GM23338 (cell line): ENCODE measurements around the gene YES1. TPM values are rescaled to one million over a fixed set of nuclear protein-coding genes. Genes with fewer than 3 reads are reported as not detected.

ENCODE experiments used
- ATAC-seq: fragments of 200-7000 bp; cut with Tn5 transposase; 3 replicates; pipeline ENCODE4 v1.9.1; 2020
- DNase-seq: peaks from one replicate; pipeline ENCODE4 v3.0.0-alpha.2; 2015; ENCODE audit warnings: low spot score
- H2AFZ ChIP-seq: fragments of 200-600 bp; sonication (generic); 2 replicates; pipeline ENCODE4 v1.8.0; 2016; ENCODE audit warnings: antibody characterized with exemption, mild to moderate bottlenecking, moderate library complexity
- H3F3A ChIP-seq: fragments of 200-600 bp; sonication (generic); replicated peaks from 2 replicates; pipeline ENCODE4 v1.8.0; 2017; ENCODE audit warnings: antibody characterized with exemption, mixed run types, low read depth
- H3K27ac ChIP-seq: fragments of 200-600 bp; sonication (generic); 2 replicates; pipeline ENCODE4 v1.6.1; 2016; ENCODE audit warnings: low read depth
- H3K27me3 ChIP-seq: fragments of 200-600 bp; sonication (generic); 2 replicates; pipeline ENCODE4 v1.8.0; 2016; ENCODE audit warnings: mild to moderate bottlenecking, mixed run types, moderate library complexity; ENCODE audit not compliant: insufficient read depth
- H3K36me3 ChIP-seq: fragments of 200-600 bp; sonication (generic); 2 replicates; pipeline ENCODE4 v1.8.0; 2016; ENCODE audit warnings: mild to moderate bottlenecking; ENCODE audit not compliant: insufficient read depth
- H3K4me1 ChIP-seq: fragments of 200-600 bp; sonication (generic); 2 replicates; pipeline ENCODE4 v1.8.0; 2016; ENCODE audit warnings: mild to moderate bottlenecking, moderate library complexity; ENCODE audit not compliant: insufficient read depth
- H3K4me2 ChIP-seq: fragments of 200-600 bp; sonication (generic); 2 replicates; pipeline ENCODE4 v1.7.1; 2017; ENCODE audit warnings: mixed run types
- H3K4me3 ChIP-seq: fragments of 200-600 bp; sonication (generic); 2 replicates; pipeline ENCODE4 v1.6.1; 2016; ENCODE audit warnings: mixed run types
- H3K79me2 ChIP-seq: fragments of 200-600 bp; sonication (generic); replicated peaks from 2 replicates; pipeline ENCODE4 v1.8.0; 2017; ENCODE audit warnings: mild to moderate bottlenecking; ENCODE audit not compliant: insufficient read depth
- H3K9me2 ChIP-seq: fragments of 200-600 bp; sonication (generic); 2 replicates; pipeline ENCODE4 v1.8.0; 2017; ENCODE audit not compliant: insufficient read depth
- H4K20me1 ChIP-seq: fragments of 200-600 bp; sonication (generic); replicated peaks from 2 replicates; pipeline ENCODE4 v1.8.0; 2017; ENCODE audit warnings: mild to moderate bottlenecking; ENCODE audit not compliant: insufficient read depth
- H3K27ac Mint-ChIP-seq: 2 replicates; pipeline ENCODE4 v1.8.0; 2020; ENCODE audit warnings: inconsistent platforms, mild to moderate bottlenecking, moderate library complexity, mixed read lengths
- H3K27me3 Mint-ChIP-seq: 3 replicates; pipeline ENCODE4 v1.8.0; 2022; ENCODE audit warnings: low read depth, mild to moderate bottlenecking, moderate library complexity, mixed read lengths, inconsistent platforms; ENCODE audit not compliant: insufficient read depth, poor library complexity
- H3K36me3 Mint-ChIP-seq: 3 replicates; pipeline ENCODE4 v1.8.0; 2021; ENCODE audit warnings: low read depth, mild to moderate bottlenecking, inconsistent platforms, moderate library complexity, mixed read lengths
- H3K4me1 Mint-ChIP-seq: 3 replicates; pipeline ENCODE4 v1.8.0; 2020; ENCODE audit warnings: mild to moderate bottlenecking, inconsistent platforms, mixed read lengths
- H3K4me3 Mint-ChIP-seq: 3 replicates; pipeline ENCODE4 v1.8.0; 2021; ENCODE audit warnings: moderate library complexity, mild to moderate bottlenecking, inconsistent platforms, mixed read lengths
- H3K9me3 Mint-ChIP-seq: 3 replicates; pipeline ENCODE4 v1.8.0; 2020; ENCODE audit warnings: moderate library complexity, mild to moderate bottlenecking, inconsistent platforms, mixed read lengths
- CREB1 ChIP-seq: fragments of 250-450 bp; sonication (Bioruptor Pico); IDR thresholded peaks from 2 replicates; pipeline ENCODE4 v1.5.0; 2020; ENCODE audit warnings: low read depth, mild to moderate bottlenecking, moderate library complexity
- CTCF ChIP-seq, 2 experiments: fragments of 200-600 bp in 1 of 2; sonication (generic) in 1 of 2; conservative IDR thresholded peaks; 2 replicates each; pipeline versions ENCODE4 v1.5.1 to v1.6.1; 2016 to 2017; ENCODE audit warnings: antibody characterized with exemption in 2 of 2, low read depth in 2 of 2, mild to moderate bottlenecking in 2 of 2, moderate library complexity in 1 of 2
- ETS1 ChIP-seq: IDR thresholded peaks from 2 replicates; pipeline ENCODE4 v1.6.1; 2016; ENCODE audit warnings: antibody characterized with exemption
- JUNB ChIP-seq: IDR thresholded peaks from one replicate; pipeline ENCODE4 v1.6.1; 2016; ENCODE audit warnings: antibody characterized with exemption; ENCODE audit not compliant: unreplicated experiment
- NANOG ChIP-seq: IDR thresholded peaks from 2 replicates; pipeline ENCODE4 v1.6.1; 2016; ENCODE audit warnings: antibody characterized with exemption, borderline replicate concordance
- POLR2AphosphoS5 ChIP-seq: IDR thresholded peaks from 2 replicates; pipeline ENCODE4 v1.6.1; 2016; ENCODE audit warnings: antibody characterized with exemption, low read depth
- REST ChIP-seq: IDR thresholded peaks from one replicate; pipeline ENCODE4 v1.6.1; 2018; ENCODE audit warnings: antibody characterized with exemption; ENCODE audit not compliant: unreplicated experiment
- STAT1 ChIP-seq: IDR thresholded peaks from one replicate; pipeline ENCODE4 v1.6.1; 2016; ENCODE audit warnings: antibody characterized with exemption; ENCODE audit not compliant: unreplicated experiment
- ZNF114 ChIP-seq: fragments of 250-450 bp; sonication (Bioruptor Pico); IDR thresholded peaks from 2 replicates; pipeline ENCODE4 v1.5.0; 2020; ENCODE audit warnings: mild to moderate bottlenecking, moderate library complexity
- ZNF331 ChIP-seq: fragments of 250-450 bp; sonication (Bioruptor Pico); IDR thresholded peaks from 2 replicates; pipeline ENCODE4 v1.5.0; 2020; ENCODE audit warnings: low read depth, mild to moderate bottlenecking, moderate library complexity
- polyA plus RNA-seq: library from polyadenylated mRNA; unstranded; fragments of >200 nt; fragmentation: Nextera tagmentation; extraction: Ambion mirVana; gene quantifications from 2 replicates; pipeline ENCODE4 v1.2.1, GENCODE V29; 2016
- total RNA-seq: library from RNA; depleted of rRNA; stranded (reverse); fragments of >200 nt; shearing (Covaris generic); gene quantifications from 2 replicates; pipeline ENCODE4 v1.2.3, GENCODE V29; 2014

YES1 gene
- total and polyA plus RNA-seq, 2 experiments from 2014 or later: 25.4 to 327 TPM

- Histone ChIP-seq H3K27ac (no peak overlapping the region), H2AFZ (no peak overlapping the region), H3K36me3 (no peaks in the 10 kb centered on the region), H3K4me1 (no peaks in the 10 kb centered on the region), H3K4me2 (no peak overlapping the region), H3F3A (no peaks in the 10 kb centered on the region), H3K9me2 (no peaks in the 10 kb centered on the region), H4K20me1 (no peaks in the 10 kb centered on the region; the same call in 1 of the 2 replicates), H3K4me3 (no peak overlapping the region), H3K79me2 (no peaks in the 10 kb centered on the region), H3K27me3 (peaks cover 63% of the 10 kb centered on the region)
- TF ChIP-seq CREB1 (CRISPR knock-in tag) (no peak), NANOG (peak; percentile 41; the same call in 1 of the 2 replicates), ZNF114 (CRISPR knock-in tag) (no peak), JUNB (no peak), ZNF331 (CRISPR knock-in tag) (no peak), CTCF (conservative IDR thresholded peaks at IDR 0.05; ENCODE audit: low read depth in 2 of 2) (peak; percentile 89 to 90), ETS1 (no peak)
- H3K36me3 Mint-ChIP-seq: no peaks in the 10 kb centered on the region
- peak; percentile 93 for DNase-seq
- H3K9me3 Mint-ChIP-seq: no peaks in the 10 kb centered on the region
- peak; percentile 97 for ATAC-seq
- H3K27ac Mint-ChIP-seq: no peak overlapping the region
- peaks cover 2% of the 10 kb centered on the region; the same call in 2 of the 3 replicates for H3K4me1 Mint-ChIP-seq
- peaks cover 44% of the 10 kb centered on the region for H3K27me3 Mint-ChIP-seq
- H3K4me3 Mint-ChIP-seq: peak overlapping the region; percentile 7; the same call in 1 of the 3 replicates
Measured at GRCh38 chr18:839224-840022, 27.4 kb upstream of the YES1 start.

- H3K36me3 Mint-ChIP-seq: no peaks in the 10 kb centered on the region
- ATAC-seq: no peak
- no peaks in the 10 kb centered on the region for H3K9me3 Mint-ChIP-seq
- TF ChIP-seq POLR2AphosphoS5: no peak
- no peak for TF ChIP-seq CTCF (conservative IDR thresholded peaks at IDR 0.05; ENCODE audit: low read depth in 2 of 2)
- TF ChIP-seq CREB1 (CRISPR knock-in tag): no peak
- no peak for TF ChIP-seq ZNF331 (CRISPR knock-in tag)
- no peak for TF ChIP-seq REST
- TF ChIP-seq NANOG: no peak
- no peak for TF ChIP-seq STAT1
Measured at GRCh38 chr18:837922-838321, 25.9 kb upstream of the YES1 start.

More at GRCh38 chr18:837922-838321, 25.9 kb upstream of the YES1 start:
- H3F3A ChIP-seq: no peaks in the 10 kb centered on the region
- H3K4me2 ChIP-seq: no peak overlapping the region
- no peaks in the 10 kb centered on the region for H3K36me3 ChIP-seq
- H3K27ac Mint-ChIP-seq: no peak overlapping the region
- no peak overlapping the region for H3K4me3 ChIP-seq
- peaks cover 2% of the 10 kb centered on the region; the same call in 2 of the 3 replicates for H3K4me1 Mint-ChIP-seq
- H3K9me2 ChIP-seq: no peaks in the 10 kb centered on the region
- no peaks in the 10 kb centered on the region for H3K4me1 ChIP-seq
- H3K79me2 ChIP-seq: no peaks in the 10 kb centered on the region
- H3K27me3 ChIP-seq: peaks cover 60% of the 10 kb centered on the region
- no peak overlapping the region for H3K27ac ChIP-seq
- no peaks in the 10 kb centered on the region; the same call in 1 of the 2 replicates for H4K20me1 ChIP-seq
- peaks cover 44% of the 10 kb centered on the region for H3K27me3 Mint-ChIP-seq
- H3K4me3 Mint-ChIP-seq: no peak overlapping the region
- DNase-seq: no peak
- no peak overlapping the region for H2AFZ ChIP-seq
